ENCODE measurements around the gene C19orf85.
A peak's percentile ranks its signal among the peaks of the same experiment; 100 is the strongest.

The C19orf85 gene

DNA sequence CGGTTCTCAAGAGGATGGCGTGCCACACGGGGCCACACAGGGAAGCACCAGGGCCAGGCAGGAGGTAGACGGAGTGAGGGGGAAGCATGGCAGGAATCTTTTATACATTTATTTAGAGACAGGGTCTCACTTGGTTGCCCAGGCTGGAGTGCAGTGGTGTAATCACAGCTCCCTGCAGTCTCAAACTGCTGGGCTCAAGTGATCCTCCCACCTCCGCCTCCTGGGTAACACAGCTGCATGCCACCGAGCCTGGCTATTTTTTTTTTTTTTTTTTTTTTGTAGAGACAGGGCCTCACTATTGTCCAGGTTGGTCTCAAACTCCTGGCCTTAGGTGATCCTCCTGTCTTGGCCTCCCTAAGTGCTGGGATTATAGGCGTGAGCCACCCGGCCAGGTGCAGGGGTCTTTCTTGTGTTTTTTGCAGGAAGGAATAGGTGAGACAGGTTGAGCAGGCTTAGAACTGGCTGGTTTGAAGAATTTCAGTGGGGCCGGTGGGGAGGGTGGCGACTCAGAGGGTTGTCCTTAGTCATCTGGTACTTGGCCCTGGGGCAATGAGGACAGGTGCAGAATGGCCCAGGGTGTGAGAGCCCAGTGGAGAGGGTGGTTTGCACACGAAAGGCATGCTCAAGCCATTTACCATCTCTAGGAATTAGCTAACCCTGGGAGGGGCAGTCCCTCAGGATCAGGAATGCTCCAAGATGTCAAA is 31.2 kb upstream of the C19orf85 start:
- H3K9me3 ChIP-seq (ENCODE audit: severe bottlenecking): no peaks in the 10 kb centered on the region
- no peak; the same call in 2 of the 3 replicates for ATAC-seq (ENCODE audit: low read depth)
- H3K4me1 ChIP-seq (ENCODE audit: insufficient read depth, poor library complexity, severe bottlenecking): peaks cover 2% of the 10 kb centered on the region
- no peak for DNase-seq (ENCODE audit: low spot score)
- H3K36me3 ChIP-seq (ENCODE audit: low read depth): no peaks in the 10 kb centered on the region
- no peaks in the 10 kb centered on the region for H3K27me3 ChIP-seq (ENCODE audit: insufficient read depth, poor library complexity, severe bottlenecking)
- no peak overlapping the region for H3K4me3 ChIP-seq (ENCODE audit: severe bottlenecking)
- H3K27ac ChIP-seq (ENCODE audit: poor library complexity, severe bottlenecking): no peak overlapping the region
- TF ChIP-seq, protein P1, sequence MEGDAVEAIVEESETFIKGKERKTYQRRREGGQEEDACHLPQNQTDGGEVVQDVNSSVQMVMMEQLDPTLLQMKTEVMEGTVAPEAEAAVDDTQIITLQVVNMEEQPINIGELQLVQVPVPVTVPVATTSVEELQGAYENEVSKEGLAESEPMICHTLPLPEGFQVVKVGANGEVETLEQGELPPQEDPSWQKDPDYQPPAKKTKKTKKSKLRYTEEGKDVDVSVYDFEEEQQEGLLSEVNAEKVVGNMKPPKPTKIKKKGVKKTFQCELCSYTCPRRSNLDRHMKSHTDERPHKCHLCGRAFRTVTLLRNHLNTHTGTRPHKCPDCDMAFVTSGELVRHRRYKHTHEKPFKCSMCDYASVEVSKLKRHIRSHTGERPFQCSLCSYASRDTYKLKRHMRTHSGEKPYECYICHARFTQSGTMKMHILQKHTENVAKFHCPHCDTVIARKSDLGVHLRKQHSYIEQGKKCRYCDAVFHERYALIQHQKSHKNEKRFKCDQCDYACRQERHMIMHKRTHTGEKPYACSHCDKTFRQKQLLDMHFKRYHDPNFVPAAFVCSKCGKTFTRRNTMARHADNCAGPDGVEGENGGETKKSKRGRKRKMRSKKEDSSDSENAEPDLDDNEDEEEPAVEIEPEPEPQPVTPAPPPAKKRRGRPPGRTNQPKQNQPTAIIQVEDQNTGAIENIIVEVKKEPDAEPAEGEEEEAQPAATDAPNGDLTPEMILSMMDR (IDR thresholded peaks at IDR 0.05; ENCODE audit: poor library complexity, severe bottlenecking): no peak

DNA sequence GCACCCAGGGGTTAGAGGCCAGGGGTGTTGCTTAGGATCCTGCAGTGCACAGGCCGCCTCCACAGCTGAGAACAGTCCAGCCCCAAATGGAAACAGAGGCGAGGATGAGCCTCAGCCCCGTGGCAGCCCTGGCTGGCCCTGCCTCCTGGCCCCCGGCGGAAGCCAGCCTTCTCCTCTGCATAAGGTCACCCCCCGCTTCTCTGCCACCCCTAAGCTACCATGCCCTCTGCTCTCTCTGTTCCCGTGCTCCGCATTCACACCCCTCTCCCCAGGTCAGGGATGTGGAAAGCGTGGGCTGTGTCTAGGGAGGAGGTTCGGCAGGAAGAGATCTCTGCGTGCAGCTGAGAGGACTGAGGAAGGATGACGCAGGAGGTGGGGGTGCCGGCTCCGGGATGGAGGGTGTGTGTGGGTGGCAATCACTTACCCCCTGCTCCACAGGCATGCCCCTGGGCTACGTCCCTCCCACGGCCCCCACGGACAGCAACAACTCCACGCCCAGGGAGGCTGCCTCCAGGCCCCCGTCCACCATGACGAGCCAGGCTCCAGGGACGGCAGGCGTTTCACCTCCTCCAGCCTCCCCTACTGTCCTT is 29.7 kb upstream of the C19orf85 start:
- H3K9me3 ChIP-seq (ENCODE audit: severe bottlenecking): no peaks in the 10 kb centered on the region
- H3K4me1 ChIP-seq (ENCODE audit: insufficient read depth, poor library complexity, severe bottlenecking): peaks cover 2% of the 10 kb centered on the region
- no peaks in the 10 kb centered on the region for H3K27me3 ChIP-seq (ENCODE audit: insufficient read depth, poor library complexity, severe bottlenecking)
- ATAC-seq (ENCODE audit: low read depth): no peak
- TF ChIP-seq, protein P1 (IDR thresholded peaks at IDR 0.05; ENCODE audit: poor library complexity, severe bottlenecking): no peak
- no peaks in the 10 kb centered on the region for H3K36me3 ChIP-seq (ENCODE audit: low read depth)
- no peak for DNase-seq (ENCODE audit: low spot score)
- H3K4me3 ChIP-seq (ENCODE audit: severe bottlenecking): no peak overlapping the region
- no peak overlapping the region for H3K27ac ChIP-seq (ENCODE audit: poor library complexity, severe bottlenecking)

DNA sequence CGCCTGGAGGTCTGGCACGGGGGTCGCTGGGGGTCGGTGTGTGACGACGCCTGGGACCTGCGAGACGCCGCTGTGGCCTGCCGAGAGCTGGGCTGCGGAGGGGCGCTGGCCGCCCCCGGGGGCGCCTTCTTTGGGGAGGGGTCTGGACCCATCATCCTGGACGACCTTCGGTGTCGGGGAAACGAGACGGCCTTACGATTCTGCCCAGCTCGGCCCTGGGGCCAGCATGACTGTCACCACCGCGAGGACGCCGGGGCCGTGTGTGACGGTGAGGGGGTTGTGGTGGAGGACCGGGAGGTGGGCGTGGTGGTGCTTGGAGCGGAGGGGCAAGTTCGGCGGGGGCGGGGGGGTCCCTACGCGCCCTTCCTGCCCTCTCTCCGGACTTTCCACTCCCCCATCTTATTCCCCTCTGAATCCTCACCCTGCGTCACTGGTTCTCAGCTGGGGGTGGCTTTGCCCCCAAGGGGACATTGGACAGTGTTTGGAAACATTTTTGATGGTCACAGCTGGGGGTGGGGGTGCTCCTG is 29.2 kb upstream of the C19orf85 start:
- Histone ChIP-seq H3K9me3 (ENCODE audit: severe bottlenecking) (no peaks in the 10 kb centered on the region), H3K27ac (ENCODE audit: poor library complexity, severe bottlenecking) (no peak overlapping the region), H3K4me1 (ENCODE audit: insufficient read depth, poor library complexity, severe bottlenecking) (peaks cover 2% of the 10 kb centered on the region), H3K4me3 (ENCODE audit: severe bottlenecking) (no peak overlapping the region), H3K27me3 (ENCODE audit: insufficient read depth, poor library complexity, severe bottlenecking) (no peaks in the 10 kb centered on the region), H3K36me3 (ENCODE audit: low read depth) (no peaks in the 10 kb centered on the region)
- DNase-seq (ENCODE audit: low spot score) (peak; percentile 65), ATAC-seq (ENCODE audit: low read depth) (no peak)
- TF ChIP-seq, protein P1 (IDR thresholded peaks at IDR 0.05; ENCODE audit: poor library complexity, severe bottlenecking): no peak

DNA sequence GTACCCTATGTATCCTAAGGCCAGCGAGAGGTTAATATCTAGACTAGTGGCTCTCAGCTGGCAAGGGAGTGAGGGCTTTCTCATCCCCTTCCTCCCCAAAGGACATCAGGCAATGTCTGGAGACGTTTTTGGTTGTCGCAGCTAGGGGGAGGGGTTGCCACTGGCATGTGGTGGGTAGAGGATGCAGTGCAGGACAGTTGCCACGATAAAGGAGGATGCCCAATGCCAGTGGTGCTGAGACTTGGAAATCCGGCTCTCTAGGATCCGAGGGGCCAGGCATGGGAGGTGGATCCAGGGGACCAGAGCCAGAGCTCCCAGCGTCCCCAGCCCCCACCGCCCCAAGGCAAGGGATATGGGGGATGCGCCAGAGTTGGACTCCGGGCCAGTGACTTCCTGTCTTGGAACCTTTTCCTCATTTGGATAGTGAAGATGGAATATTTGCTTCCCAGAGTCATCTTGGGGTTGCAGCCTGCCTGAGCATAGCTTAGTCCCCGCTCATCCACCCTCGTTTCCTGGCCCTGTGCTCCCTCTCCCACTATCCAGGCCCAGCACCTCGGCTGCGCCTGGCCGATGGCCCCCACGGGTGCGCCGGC is 28.6 kb upstream of the C19orf85 start:
- TF ChIP-seq, protein P1 (IDR thresholded peaks at IDR 0.05; ENCODE audit: poor library complexity, severe bottlenecking): no peak
- DNase-seq (ENCODE audit: low spot score) (no peak), ATAC-seq (ENCODE audit: low read depth) (no peak)
- H3K9me3 ChIP-seq (ENCODE audit: severe bottlenecking): no peaks in the 10 kb centered on the region
- H3K4me1 ChIP-seq (ENCODE audit: insufficient read depth, poor library complexity, severe bottlenecking): peaks cover 2% of the 10 kb centered on the region
- no peaks in the 10 kb centered on the region for H3K36me3 ChIP-seq (ENCODE audit: low read depth)
- H3K27ac ChIP-seq (ENCODE audit: poor library complexity, severe bottlenecking): no peak overlapping the region
- no peak overlapping the region for H3K4me3 ChIP-seq (ENCODE audit: severe bottlenecking)
- H3K27me3 ChIP-seq (ENCODE audit: insufficient read depth, poor library complexity, severe bottlenecking): no peaks in the 10 kb centered on the region
